Measurements from ENCODE around the gene DIS3L2.

DNA sequence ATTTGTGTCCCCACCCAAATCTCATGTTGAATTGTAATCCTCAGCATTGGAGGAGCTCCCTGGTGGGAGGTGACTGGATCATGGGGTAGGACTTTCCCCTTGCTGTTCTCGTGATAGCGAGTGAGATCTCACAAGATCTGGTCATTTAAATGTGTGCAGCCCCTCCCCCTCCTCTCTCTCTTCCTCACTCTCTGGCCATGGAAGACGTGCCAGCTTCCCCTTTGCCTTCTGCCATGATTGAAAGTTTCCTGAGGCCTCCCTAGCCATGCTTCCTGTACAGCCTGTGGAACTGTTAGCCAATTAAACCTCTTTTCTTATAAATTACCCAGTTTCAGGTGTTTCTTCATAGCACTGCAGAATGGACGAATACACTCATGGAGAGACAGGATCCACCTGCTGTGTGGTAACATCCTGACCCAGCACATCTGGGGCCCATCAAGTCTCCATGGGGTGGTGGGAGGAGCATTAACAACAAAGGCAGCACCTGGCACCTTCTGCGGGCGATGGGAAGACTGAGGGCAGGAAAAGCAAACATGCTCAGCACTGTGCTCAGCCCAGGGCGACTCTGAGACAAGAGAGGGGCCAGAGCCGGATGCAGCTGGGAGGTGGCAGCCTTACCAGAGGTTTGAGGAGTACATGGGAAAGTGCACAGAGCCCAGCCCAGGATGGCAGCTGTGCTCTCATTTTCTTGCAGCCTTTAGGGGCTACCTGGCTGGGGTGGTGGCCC, 400.8 kb downstream of the DIS3L2 start:
- TF ChIP-seq, protein P1, sequence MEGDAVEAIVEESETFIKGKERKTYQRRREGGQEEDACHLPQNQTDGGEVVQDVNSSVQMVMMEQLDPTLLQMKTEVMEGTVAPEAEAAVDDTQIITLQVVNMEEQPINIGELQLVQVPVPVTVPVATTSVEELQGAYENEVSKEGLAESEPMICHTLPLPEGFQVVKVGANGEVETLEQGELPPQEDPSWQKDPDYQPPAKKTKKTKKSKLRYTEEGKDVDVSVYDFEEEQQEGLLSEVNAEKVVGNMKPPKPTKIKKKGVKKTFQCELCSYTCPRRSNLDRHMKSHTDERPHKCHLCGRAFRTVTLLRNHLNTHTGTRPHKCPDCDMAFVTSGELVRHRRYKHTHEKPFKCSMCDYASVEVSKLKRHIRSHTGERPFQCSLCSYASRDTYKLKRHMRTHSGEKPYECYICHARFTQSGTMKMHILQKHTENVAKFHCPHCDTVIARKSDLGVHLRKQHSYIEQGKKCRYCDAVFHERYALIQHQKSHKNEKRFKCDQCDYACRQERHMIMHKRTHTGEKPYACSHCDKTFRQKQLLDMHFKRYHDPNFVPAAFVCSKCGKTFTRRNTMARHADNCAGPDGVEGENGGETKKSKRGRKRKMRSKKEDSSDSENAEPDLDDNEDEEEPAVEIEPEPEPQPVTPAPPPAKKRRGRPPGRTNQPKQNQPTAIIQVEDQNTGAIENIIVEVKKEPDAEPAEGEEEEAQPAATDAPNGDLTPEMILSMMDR (IDR thresholded peaks at IDR 0.05; ENCODE audit: low read length) = no peak
- TF ChIP-seq EZH2 (IDR thresholded peaks at IDR 0.05; ENCODE audit: borderline replicate concordance, low read length) = no peak

All from OCI-LY1 (cell line).